Measurements from ENCODE around the gene MBD2.

Gene MBD2

DNA sequence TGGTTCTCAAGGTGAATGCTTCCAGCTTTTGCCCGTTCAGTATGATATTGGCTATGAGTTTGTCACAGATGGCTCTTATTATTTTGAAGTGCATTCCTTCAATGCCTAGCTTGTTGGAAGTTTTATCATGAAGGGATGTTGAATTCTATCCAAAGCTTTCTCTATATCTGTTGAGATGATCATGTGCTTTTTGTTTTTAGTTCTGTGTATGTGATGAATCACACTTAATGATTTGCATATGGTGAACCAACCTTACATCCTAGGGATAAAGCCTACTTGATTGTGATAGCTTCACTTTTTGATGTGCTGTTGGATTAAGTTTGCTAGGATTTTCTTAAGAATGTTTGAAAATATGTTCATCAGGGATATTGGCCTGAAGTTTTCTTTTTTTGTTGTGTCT, 112.1 kb downstream of the MBD2 start:
- FAIRE-seq (no peak), DNase-seq (ENCODE audit: low spot score) (no peak)

DNA sequence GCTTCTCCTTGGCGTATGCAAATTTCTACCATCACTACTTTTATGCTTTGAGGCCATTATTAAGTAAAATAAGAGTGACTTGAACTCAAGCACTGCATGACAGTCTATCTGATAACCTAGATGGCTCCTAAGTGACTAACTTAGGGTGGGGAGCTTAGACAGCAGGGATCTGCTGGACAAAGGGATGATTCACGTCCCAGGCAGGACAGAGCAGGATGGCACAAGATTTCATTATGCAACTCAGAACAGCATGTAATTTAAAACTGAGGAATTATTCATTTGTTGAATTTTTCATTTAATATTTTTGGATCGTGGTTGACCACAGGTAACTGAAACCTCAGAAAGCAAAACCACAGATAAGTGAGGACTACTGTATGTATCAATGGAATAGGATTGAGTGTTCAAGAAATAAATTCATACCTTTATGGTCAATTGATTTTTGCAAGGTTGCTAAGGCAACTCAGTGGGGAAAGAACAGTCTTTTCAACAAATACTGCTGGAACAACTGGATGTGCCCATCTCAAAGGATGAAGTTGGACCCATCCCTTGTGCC, 115.3 kb downstream of the MBD2 start:
- no peak for FAIRE-seq
- peak; percentile 12 for DNase-seq (ENCODE audit: low spot score)

GRCh38 chr18:54102123-54102522, 122.3 kb downstream of the MBD2 start:
- DNase-seq (ENCODE audit: low spot score) = no peak
- FAIRE-seq = no peak

Data from RCC 7860 (cell line).